H9 (cell line): ENCODE data around the gene AHNAK2. TPM values are rescaled to one million over a fixed set of nuclear protein-coding genes. Genes with fewer than 3 reads are reported as not detected.
A peak's percentile ranks its signal among the peaks of the same experiment; 100 is the strongest.

ENCODE experiments used
- DNase-seq: peaks from one replicate; pipeline ENCODE4 v3.0.0-alpha.2; 2017
- H2AFZ ChIP-seq: one replicate; pipeline ENCODE4 v1.6.1; 2013; ENCODE audit warnings: mild to moderate bottlenecking, low read length, control low read depth, moderate library complexity
- H2AK5ac ChIP-seq: 2 replicates; pipeline ENCODE4 v1.6.1; 2013; ENCODE audit warnings: low read length, control low read depth, mixed read lengths; ENCODE audit not compliant: insufficient read length
- H2BK120ac ChIP-seq: one replicate; pipeline ENCODE4 v1.6.1; 2013; ENCODE audit warnings: low read depth, mild to moderate bottlenecking, low read length, control low read depth, inconsistent platforms; ENCODE audit not compliant: poor library complexity, severe bottlenecking
- H2BK12ac ChIP-seq: 2 replicates; pipeline ENCODE4 v1.6.1; 2013; ENCODE audit warnings: low read length, control low read depth, mixed read lengths, low read depth; ENCODE audit not compliant: insufficient read length
- H2BK15ac ChIP-seq: 2 replicates; pipeline ENCODE4 v1.6.1; 2013; ENCODE audit warnings: low read depth, low read length, control low read depth
- H2BK20ac ChIP-seq: one replicate; pipeline ENCODE4 v1.6.1; 2013; ENCODE audit warnings: low read depth, mild to moderate bottlenecking, low read length, control low read depth, inconsistent platforms; ENCODE audit not compliant: poor library complexity, severe bottlenecking
- H2BK5ac ChIP-seq: 2 replicates; pipeline ENCODE4 v1.6.1; 2013; ENCODE audit warnings: low read length, control low read depth, mixed read lengths; ENCODE audit not compliant: insufficient read length
- H3K14ac ChIP-seq: 2 replicates; pipeline ENCODE4 v1.6.1; 2013; ENCODE audit warnings: low read length, control low read depth; ENCODE audit not compliant: insufficient read depth
- H3K18ac ChIP-seq: 2 replicates; pipeline ENCODE4 v1.6.1; 2013; ENCODE audit warnings: low read depth, mild to moderate bottlenecking, mixed read lengths, low read length, control low read depth; ENCODE audit not compliant: insufficient read length
- H3K23ac ChIP-seq: 2 replicates; pipeline ENCODE4 v1.6.1; 2013; ENCODE audit warnings: low read length, control low read depth, mixed read lengths, low read depth; ENCODE audit not compliant: insufficient read length
- H3K23me2 ChIP-seq: 2 replicates; pipeline ENCODE4 v1.6.1; 2013; ENCODE audit warnings: low read depth, mild to moderate bottlenecking, mixed read lengths, low read length, control low read depth; ENCODE audit not compliant: insufficient read length, poor library complexity, severe bottlenecking
- H3K27ac ChIP-seq: 2 replicates; pipeline ENCODE4 v1.5.1; 2013; ENCODE audit warnings: low read length, control low read depth, mixed read lengths, low read depth; ENCODE audit not compliant: insufficient read length
- H3K27me3 ChIP-seq: 2 replicates; pipeline ENCODE4 v1.6.1; 2013; ENCODE audit warnings: low read length, control low read depth, inconsistent platforms; ENCODE audit not compliant: insufficient read depth
- H3K4ac ChIP-seq: 2 replicates; pipeline ENCODE4 v1.6.1; 2013; ENCODE audit warnings: low read depth, mild to moderate bottlenecking, control low read depth, inconsistent platforms, low read length, moderate library complexity
- H3K4me1 ChIP-seq: 2 replicates; pipeline ENCODE4 v1.6.1; 2013; ENCODE audit warnings: low read length, control low read depth, inconsistent platforms; ENCODE audit not compliant: insufficient read depth
- H3K4me2 ChIP-seq: 2 replicates; pipeline ENCODE4 v1.6.1; 2013; ENCODE audit warnings: low read length, control low read depth, mixed read lengths; ENCODE audit not compliant: insufficient read length, insufficient read depth
- H3K56ac ChIP-seq: 2 replicates; pipeline ENCODE4 v1.6.1; 2013; ENCODE audit warnings: low read depth, mild to moderate bottlenecking, mixed read lengths, low read length, control low read depth; ENCODE audit not compliant: insufficient read length
- H3K79me1 ChIP-seq: 2 replicates; pipeline ENCODE4 v1.6.1; 2013; ENCODE audit warnings: low read depth, mild to moderate bottlenecking, moderate library complexity, low read length, control low read depth, inconsistent platforms; ENCODE audit not compliant: insufficient read depth, poor library complexity, severe bottlenecking
- H3K79me2 ChIP-seq: 2 replicates; pipeline ENCODE4 v1.6.1; 2013; ENCODE audit warnings: low read length, control low read depth, inconsistent platforms; ENCODE audit not compliant: insufficient read depth
- H3K9ac ChIP-seq: 2 replicates; pipeline ENCODE4 v1.6.1; 2013; ENCODE audit warnings: low read length, control low read depth, mixed read lengths; ENCODE audit not compliant: insufficient read length; ENCODE audit errors: extremely low read depth
- H3K9me3 ChIP-seq: one replicate; pipeline ENCODE4 v1.6.1; 2013; ENCODE audit warnings: low read depth, low read length, inconsistent platforms; ENCODE audit not compliant: control insufficient read depth
- H3T11ph ChIP-seq: one replicate; pipeline ENCODE4 v1.6.1; 2013; ENCODE audit warnings: mild to moderate bottlenecking, low read length, control low read depth, inconsistent platforms
- H4K20me1 ChIP-seq: one replicate; pipeline ENCODE4 v1.6.1; 2013; ENCODE audit not compliant: control insufficient read depth, insufficient read length, insufficient read depth
- H4K5ac ChIP-seq: 2 replicates; pipeline ENCODE4 v1.6.1; 2013; ENCODE audit warnings: low read depth, mild to moderate bottlenecking, mixed read lengths, low read length, control low read depth; ENCODE audit not compliant: insufficient read length
- H4K8ac ChIP-seq: replicated peaks from 2 replicates; pipeline ENCODE4 v1.6.1; 2013; ENCODE audit warnings: low read length, control low read depth, mixed read lengths, low read depth; ENCODE audit not compliant: insufficient read length
- H4K91ac ChIP-seq: 2 replicates; pipeline ENCODE4 v1.6.1; 2013; ENCODE audit warnings: low read depth, mild to moderate bottlenecking, moderate library complexity, mixed read lengths, low read length, control low read depth; ENCODE audit not compliant: insufficient read length
- H3K27ac Mint-ChIP-seq, 3 experiments: 2 replicates in 2 of 3; 3 replicates in 1 of 3; pipeline ENCODE4 v1.8.0; 2020 to 2021; ENCODE audit warnings: mixed read lengths in 3 of 3, mild to moderate bottlenecking in 1 of 3, moderate library complexity in 1 of 3
- H3K27me3 Mint-ChIP-seq: 2 replicates; pipeline ENCODE4 v1.8.0; 2021; ENCODE audit warnings: low read depth, mild to moderate bottlenecking, moderate library complexity, mixed read lengths
- H3K36me3 Mint-ChIP-seq, 3 experiments: 2 replicates in 2 of 3; 3 replicates in 1 of 3; pipeline ENCODE4 v1.8.0; 2020 to 2021; ENCODE audit warnings: low read depth in 3 of 3, mixed read lengths in 3 of 3; ENCODE audit not compliant: insufficient read depth in 1 of 3
- H3K4me1 Mint-ChIP-seq, 2 experiments: 2 replicates each; pipeline ENCODE4 v1.8.0; 2020; ENCODE audit warnings: mixed read lengths in 2 of 2
- H3K4me3 Mint-ChIP-seq, 2 experiments: 2 replicates in 1 of 2; 3 replicates in 1 of 2; pipeline ENCODE4 v1.8.0; 2020 to 2021; ENCODE audit warnings: mild to moderate bottlenecking in 2 of 2, mixed read lengths in 2 of 2, moderate library complexity in 1 of 2
- H3K9me3 Mint-ChIP-seq, 2 experiments: 2 replicates in 1 of 2; 3 replicates in 1 of 2; pipeline ENCODE4 v1.8.0; 2020; ENCODE audit warnings: mild to moderate bottlenecking in 2 of 2, mixed read lengths in 2 of 2, moderate library complexity in 1 of 2
- CTCF ChIP-seq: fragments of 200-600 bp; sonication (generic); conservative IDR thresholded peaks from 3 replicates; pipeline ENCODE4 v1.8.0; 2021; ENCODE audit warnings: antibody characterized with exemption, mild to moderate bottlenecking
- WGBS: extraction: QIAGEN DNeasy Blood & Tissue Kit; methylation state at CpG from one replicate; pipeline ENCODE4 v1.1.7; 2013; ENCODE audit warnings: missing lambda C conversion rate, low lambda C conversion rate, mixed read lengths; ENCODE audit not compliant: insufficient read length; ENCODE audit errors: extremely low coverage; 5-methylcytosine and 5-hydroxymethylcytosine counted together
- total RNA-seq: library from RNA; stranded (reverse); gene quantifications from 2 replicates; pipeline ENCODE4 v1.2.1, GENCODE V29; 2021

The AHNAK2 gene
- total RNA-seq, 1 experiment from 2014 or later: 2.8 TPM

GRCh38 chr14:104992501-104992900 lies 14.3 kb upstream of the AHNAK2 start:
- Histone ChIP-seq H3K79me1 (no peaks in the 10 kb centered on the region), H3K27ac (no peak overlapping the region), H3K9me3 (no peaks in the 10 kb centered on the region), H2BK20ac (no peak overlapping the region), H3K23me2 (no peaks in the 10 kb centered on the region), H3K18ac (no peak overlapping the region), H4K91ac (no peak overlapping the region), H2BK15ac (no peak overlapping the region), H3K79me2 (no peaks in the 10 kb centered on the region), H2AFZ (no peak overlapping the region), H3K23ac (no peak overlapping the region), H4K5ac (no peak overlapping the region), H3K4me2 (no peak overlapping the region), H2BK120ac (no peak overlapping the region), H3K56ac (no peak overlapping the region), H3T11ph (no peak overlapping the region), H2BK12ac (no peak overlapping the region), H2AK5ac (no peak overlapping the region), H3K14ac (no peak overlapping the region), H4K8ac (no peak overlapping the region), H3K27me3 (no peaks in the 10 kb centered on the region), H3K4me1 (no peaks in the 10 kb centered on the region), H2BK5ac (no peak overlapping the region), H4K20me1 (no peaks in the 10 kb centered on the region), H3K9ac (no peak overlapping the region), H3K4ac (no peak overlapping the region)
- TF ChIP-seq CTCF: no peak
- peak overlapping the region in 1 of 3 experiments; percentile 74; a peak in 1 of 7 replicates for H3K27ac Mint-ChIP-seq
- H3K36me3 Mint-ChIP-seq: peaks cover 4 to 16% (median 5%) of the 10 kb centered on the region in 3 experiments; a peak in 6 of 7 replicates
- WGBS: no CpG with 5 or more reads among the region's 11 CpGs
- no peaks in the 10 kb centered on the region for H3K4me1 Mint-ChIP-seq
- no peak overlapping the region; a peak in 1 of 5 replicates for H3K4me3 Mint-ChIP-seq
- peaks cover 0 to 3% of the 10 kb centered on the region in 2 experiments; a peak in 2 of 5 replicates for H3K9me3 Mint-ChIP-seq
- no peaks in the 10 kb centered on the region for H3K27me3 Mint-ChIP-seq
- no peak for DNase-seq
